K562 (cell line): ENCODE measurements around the gene SLC35G6. TPM values are rescaled to one million over a fixed set of nuclear protein-coding genes. Genes with fewer than 3 reads are reported as not detected.
A peak's percentile ranks its signal among the peaks of the same experiment; 100 is the strongest.

Experiments used
- KLF16 ChIP-seq: IDR thresholded peaks from 2 replicates; pipeline ENCODE4 v1.6.1; 2016; ENCODE audit warnings: antibody characterized with exemption
- MEIS2 ChIP-seq: fragments of 450-650 bp; IDR thresholded peaks from 2 replicates; pipeline ENCODE4 v1.6.1; 2014; ENCODE audit warnings: mild to moderate bottlenecking; ENCODE audit not compliant: partially characterized antibody
- NFIC ChIP-seq: fragments of 450-650 bp; IDR thresholded peaks from 2 replicates; pipeline ENCODE4 v1.6.1; 2017; ENCODE audit warnings: mild to moderate bottlenecking, inconsistent platforms
- PKNOX1 ChIP-seq: fragments of 450-650 bp; IDR thresholded peaks from 2 replicates; pipeline ENCODE4 v1.6.1; 2016
- polyA plus RNA-seq, 8 experiments: library from polyadenylated mRNA; depleted of rRNA in 4 of 8; stranded (reverse) in 5 of 8; unstranded in 3 of 8; fragments of >200 nt; fragmentation: Nextera tagmentation in 2 of 8; fragmentation: Illumina TruSeq in 1 of 8; extraction: Ambion mirVana in 2 of 8; extraction: Trizol in 1 of 8; gene quantifications; 2 replicates each; pipeline versions ENCODE4 v1.2.1 to v1.2.3, GENCODE V29; 2011 to 2014; ENCODE audit warnings: inconsistent platforms in 1 of 8, missing spikeins in 1 of 8
- total RNA-seq, 7 experiments: library from RNA; depleted of rRNA in 6 of 7; stranded (reverse); fragments of >200 nt in 6 of 7; fragmentation: Illumina TruSeq in 2 of 7; extraction: Trizol in 2 of 7; gene quantifications; 2 replicates each; pipeline versions ENCODE4 v1.2.1 to v1.2.3, GENCODE V29; 2011 to 2021; ENCODE audit warnings: low replicate concordance in 1 of 7
- TF ChIP-seq, protein P1 (sequence below): fragments of 450-650 bp; IDR thresholded peaks from 2 replicates; pipeline ENCODE4 v1.6.1; 2016; ENCODE audit warnings: mild to moderate bottlenecking, moderate library complexity
- TF ChIP-seq, protein P2 (sequence below): sonication (generic); formaldehyde crosslinking; IDR thresholded peaks from 2 replicates; pipeline ENCODE4 v1.8.1; 2022; ENCODE audit warnings: missing genetic modification reagents
- TF ChIP-seq, protein P3 (sequence below): sonication (generic); formaldehyde crosslinking; IDR thresholded peaks from 2 replicates; pipeline ENCODE4 v1.8.0; 2022; ENCODE audit warnings: mild to moderate bottlenecking, low read depth, missing genetic modification reagents
- TF ChIP-seq, protein P4 (sequence below): sonication (generic); formaldehyde crosslinking; IDR thresholded peaks from 2 replicates; pipeline ENCODE4 v1.8.1; 2023; ENCODE audit warnings: missing genetic modification reagents, mild to moderate bottlenecking, borderline replicate concordance

The SLC35G6 gene
- total and polyA plus RNA-seq, 9 of the 15 experiments (the other 6 are each of a cell fraction or from before 2014, with no cell fraction given): not detected

DNA sequence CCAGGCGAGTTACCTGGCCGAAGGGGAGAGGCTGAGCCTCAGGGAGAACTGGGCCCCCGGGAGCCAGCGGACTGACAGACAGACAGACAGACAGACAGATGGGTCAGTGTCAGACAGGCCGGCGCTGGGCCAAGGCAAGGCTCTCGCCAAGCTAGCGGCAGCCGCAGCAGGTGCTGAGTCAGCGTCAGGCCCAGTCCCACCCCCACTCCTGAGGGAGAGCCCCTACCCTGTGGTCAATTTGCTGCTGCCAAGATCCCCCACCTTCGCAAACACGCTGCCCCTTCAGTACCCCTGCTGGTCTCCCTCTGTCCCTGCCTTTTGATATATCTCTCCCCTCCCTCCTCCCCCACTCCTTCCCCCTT, 40.4 kb upstream of the SLC35G6 start (continued):
- TF ChIP-seq, protein P1, sequence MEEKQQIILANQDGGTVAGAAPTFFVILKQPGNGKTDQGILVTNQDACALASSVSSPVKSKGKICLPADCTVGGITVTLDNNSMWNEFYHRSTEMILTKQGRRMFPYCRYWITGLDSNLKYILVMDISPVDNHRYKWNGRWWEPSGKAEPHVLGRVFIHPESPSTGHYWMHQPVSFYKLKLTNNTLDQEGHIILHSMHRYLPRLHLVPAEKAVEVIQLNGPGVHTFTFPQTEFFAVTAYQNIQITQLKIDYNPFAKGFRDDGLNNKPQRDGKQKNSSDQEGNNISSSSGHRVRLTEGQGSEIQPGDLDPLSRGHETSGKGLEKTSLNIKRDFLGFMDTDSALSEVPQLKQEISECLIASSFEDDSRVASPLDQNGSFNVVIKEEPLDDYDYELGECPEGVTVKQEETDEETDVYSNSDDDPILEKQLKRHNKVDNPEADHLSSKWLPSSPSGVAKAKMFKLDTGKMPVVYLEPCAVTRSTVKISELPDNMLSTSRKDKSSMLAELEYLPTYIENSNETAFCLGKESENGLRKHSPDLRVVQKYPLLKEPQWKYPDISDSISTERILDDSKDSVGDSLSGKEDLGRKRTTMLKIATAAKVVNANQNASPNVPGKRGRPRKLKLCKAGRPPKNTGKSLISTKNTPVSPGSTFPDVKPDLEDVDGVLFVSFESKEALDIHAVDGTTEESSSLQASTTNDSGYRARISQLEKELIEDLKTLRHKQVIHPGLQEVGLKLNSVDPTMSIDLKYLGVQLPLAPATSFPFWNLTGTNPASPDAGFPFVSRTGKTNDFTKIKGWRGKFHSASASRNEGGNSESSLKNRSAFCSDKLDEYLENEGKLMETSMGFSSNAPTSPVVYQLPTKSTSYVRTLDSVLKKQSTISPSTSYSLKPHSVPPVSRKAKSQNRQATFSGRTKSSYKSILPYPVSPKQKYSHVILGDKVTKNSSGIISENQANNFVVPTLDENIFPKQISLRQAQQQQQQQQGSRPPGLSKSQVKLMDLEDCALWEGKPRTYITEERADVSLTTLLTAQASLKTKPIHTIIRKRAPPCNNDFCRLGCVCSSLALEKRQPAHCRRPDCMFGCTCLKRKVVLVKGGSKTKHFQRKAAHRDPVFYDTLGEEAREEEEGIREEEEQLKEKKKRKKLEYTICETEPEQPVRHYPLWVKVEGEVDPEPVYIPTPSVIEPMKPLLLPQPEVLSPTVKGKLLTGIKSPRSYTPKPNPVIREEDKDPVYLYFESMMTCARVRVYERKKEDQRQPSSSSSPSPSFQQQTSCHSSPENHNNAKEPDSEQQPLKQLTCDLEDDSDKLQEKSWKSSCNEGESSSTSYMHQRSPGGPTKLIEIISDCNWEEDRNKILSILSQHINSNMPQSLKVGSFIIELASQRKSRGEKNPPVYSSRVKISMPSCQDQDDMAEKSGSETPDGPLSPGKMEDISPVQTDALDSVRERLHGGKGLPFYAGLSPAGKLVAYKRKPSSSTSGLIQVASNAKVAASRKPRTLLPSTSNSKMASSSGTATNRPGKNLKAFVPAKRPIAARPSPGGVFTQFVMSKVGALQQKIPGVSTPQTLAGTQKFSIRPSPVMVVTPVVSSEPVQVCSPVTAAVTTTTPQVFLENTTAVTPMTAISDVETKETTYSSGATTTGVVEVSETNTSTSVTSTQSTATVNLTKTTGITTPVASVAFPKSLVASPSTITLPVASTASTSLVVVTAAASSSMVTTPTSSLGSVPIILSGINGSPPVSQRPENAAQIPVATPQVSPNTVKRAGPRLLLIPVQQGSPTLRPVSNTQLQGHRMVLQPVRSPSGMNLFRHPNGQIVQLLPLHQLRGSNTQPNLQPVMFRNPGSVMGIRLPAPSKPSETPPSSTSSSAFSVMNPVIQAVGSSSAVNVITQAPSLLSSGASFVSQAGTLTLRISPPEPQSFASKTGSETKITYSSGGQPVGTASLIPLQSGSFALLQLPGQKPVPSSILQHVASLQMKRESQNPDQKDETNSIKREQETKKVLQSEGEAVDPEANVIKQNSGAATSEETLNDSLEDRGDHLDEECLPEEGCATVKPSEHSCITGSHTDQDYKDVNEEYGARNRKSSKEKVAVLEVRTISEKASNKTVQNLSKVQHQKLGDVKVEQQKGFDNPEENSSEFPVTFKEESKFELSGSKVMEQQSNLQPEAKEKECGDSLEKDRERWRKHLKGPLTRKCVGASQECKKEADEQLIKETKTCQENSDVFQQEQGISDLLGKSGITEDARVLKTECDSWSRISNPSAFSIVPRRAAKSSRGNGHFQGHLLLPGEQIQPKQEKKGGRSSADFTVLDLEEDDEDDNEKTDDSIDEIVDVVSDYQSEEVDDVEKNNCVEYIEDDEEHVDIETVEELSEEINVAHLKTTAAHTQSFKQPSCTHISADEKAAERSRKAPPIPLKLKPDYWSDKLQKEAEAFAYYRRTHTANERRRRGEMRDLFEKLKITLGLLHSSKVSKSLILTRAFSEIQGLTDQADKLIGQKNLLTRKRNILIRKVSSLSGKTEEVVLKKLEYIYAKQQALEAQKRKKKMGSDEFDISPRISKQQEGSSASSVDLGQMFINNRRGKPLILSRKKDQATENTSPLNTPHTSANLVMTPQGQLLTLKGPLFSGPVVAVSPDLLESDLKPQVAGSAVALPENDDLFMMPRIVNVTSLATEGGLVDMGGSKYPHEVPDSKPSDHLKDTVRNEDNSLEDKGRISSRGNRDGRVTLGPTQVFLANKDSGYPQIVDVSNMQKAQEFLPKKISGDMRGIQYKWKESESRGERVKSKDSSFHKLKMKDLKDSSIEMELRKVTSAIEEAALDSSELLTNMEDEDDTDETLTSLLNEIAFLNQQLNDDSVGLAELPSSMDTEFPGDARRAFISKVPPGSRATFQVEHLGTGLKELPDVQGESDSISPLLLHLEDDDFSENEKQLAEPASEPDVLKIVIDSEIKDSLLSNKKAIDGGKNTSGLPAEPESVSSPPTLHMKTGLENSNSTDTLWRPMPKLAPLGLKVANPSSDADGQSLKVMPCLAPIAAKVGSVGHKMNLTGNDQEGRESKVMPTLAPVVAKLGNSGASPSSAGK: no peak
- TF ChIP-seq NFIC (peak; percentile 6; the same call in 1 of the 2 replicates), MEIS2 (peak; percentile 69), PKNOX1 (peak; percentile 74), KLF16 (no peak)
- TF ChIP-seq, protein P2, sequence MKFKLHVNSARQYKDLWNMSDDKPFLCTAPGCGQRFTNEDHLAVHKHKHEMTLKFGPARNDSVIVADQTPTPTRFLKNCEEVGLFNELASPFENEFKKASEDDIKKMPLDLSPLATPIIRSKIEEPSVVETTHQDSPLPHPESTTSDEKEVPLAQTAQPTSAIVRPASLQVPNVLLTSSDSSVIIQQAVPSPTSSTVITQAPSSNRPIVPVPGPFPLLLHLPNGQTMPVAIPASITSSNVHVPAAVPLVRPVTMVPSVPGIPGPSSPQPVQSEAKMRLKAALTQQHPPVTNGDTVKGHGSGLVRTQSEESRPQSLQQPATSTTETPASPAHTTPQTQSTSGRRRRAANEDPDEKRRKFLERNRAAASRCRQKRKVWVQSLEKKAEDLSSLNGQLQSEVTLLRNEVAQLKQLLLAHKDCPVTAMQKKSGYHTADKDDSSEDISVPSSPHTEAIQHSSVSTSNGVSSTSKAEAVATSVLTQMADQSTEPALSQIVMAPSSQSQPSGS: no peak
- TF ChIP-seq, protein P3, sequence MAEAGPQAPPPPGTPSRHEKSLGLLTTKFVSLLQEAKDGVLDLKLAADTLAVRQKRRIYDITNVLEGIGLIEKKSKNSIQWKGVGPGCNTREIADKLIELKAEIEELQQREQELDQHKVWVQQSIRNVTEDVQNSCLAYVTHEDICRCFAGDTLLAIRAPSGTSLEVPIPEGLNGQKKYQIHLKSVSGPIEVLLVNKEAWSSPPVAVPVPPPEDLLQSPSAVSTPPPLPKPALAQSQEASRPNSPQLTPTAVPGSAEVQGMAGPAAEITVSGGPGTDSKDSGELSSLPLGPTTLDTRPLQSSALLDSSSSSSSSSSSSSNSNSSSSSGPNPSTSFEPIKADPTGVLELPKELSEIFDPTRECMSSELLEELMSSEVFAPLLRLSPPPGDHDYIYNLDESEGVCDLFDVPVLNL: no peak
- TF ChIP-seq, protein P4, sequence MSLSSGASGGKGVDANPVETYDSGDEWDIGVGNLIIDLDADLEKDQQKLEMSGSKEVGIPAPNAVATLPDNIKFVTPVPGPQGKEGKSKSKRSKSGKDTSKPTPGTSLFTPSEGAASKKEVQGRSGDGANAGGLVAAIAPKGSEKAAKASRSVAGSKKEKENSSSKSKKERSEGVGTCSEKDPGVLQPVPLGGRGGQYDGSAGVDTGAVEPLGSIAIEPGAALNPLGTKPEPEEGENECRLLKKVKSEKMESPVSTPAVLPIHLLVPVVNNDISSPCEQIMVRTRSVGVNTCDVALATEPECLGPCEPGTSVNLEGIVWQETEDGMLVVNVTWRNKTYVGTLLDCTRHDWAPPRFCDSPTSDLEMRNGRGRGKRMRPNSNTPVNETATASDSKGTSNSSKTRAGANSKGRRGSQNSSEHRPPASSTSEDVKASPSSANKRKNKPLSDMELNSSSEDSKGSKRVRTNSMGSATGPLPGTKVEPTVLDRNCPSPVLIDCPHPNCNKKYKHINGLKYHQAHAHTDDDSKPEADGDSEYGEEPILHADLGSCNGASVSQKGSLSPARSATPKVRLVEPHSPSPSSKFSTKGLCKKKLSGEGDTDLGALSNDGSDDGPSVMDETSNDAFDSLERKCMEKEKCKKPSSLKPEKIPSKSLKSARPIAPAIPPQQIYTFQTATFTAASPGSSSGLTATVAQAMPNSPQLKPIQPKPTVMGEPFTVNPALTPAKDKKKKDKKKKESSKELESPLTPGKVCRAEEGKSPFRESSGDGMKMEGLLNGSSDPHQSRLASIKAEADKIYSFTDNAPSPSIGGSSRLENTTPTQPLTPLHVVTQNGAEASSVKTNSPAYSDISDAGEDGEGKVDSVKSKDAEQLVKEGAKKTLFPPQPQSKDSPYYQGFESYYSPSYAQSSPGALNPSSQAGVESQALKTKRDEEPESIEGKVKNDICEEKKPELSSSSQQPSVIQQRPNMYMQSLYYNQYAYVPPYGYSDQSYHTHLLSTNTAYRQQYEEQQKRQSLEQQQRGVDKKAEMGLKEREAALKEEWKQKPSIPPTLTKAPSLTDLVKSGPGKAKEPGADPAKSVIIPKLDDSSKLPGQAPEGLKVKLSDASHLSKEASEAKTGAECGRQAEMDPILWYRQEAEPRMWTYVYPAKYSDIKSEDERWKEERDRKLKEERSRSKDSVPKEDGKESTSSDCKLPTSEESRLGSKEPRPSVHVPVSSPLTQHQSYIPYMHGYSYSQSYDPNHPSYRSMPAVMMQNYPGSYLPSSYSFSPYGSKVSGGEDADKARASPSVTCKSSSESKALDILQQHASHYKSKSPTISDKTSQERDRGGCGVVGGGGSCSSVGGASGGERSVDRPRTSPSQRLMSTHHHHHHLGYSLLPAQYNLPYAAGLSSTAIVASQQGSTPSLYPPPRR: no peak
